Psoas muscle (tissue), 8 donors: ENCODE results near the gene ABRACL. TPM values are rescaled to one million over a fixed set of nuclear protein-coding genes. Genes with fewer than 3 reads are reported as not detected.

Experiments used
- ATAC-seq, 4 donors: fragments of 200-7000 bp; cut with Tn5 transposase; one replicate each; pipeline ENCODE4 v1.9.1; 2020; ENCODE audit warnings: moderate library complexity in 3 of 4, mild to moderate bottlenecking in 2 of 4
- DNase-seq, 2 donors: peaks; one replicate each; pipeline ENCODE4 v3.0.0-alpha.2; 2020
- H3K27ac ChIP-seq: fragments of 200-600 bp; one replicate; pipeline ENCODE4 v1.8.0; 2022
- H3K27me3 ChIP-seq, 3 donors: fragments of 200-600 bp in 1 of 3; one replicate each; pipeline versions ENCODE4 v1.6.1 to v1.8.0; 2013 to 2022; ENCODE audit warnings: low read length in 2 of 3, mild to moderate bottlenecking in 2 of 3, moderate library complexity in 1 of 3; ENCODE audit not compliant: insufficient read depth in 3 of 3
- H3K36me3 ChIP-seq, 2 donors: fragments of 200-600 bp in 1 of 2; one replicate each; pipeline versions ENCODE4 v1.6.1 to v1.8.0; 2013 to 2022; ENCODE audit warnings: low read depth in 1 of 2, mild to moderate bottlenecking in 1 of 2, moderate library complexity in 1 of 2; ENCODE audit not compliant: insufficient read depth in 1 of 2
- H3K4me1 ChIP-seq: fragments of 200-600 bp; one replicate; pipeline ENCODE4 v1.8.0; 2022
- H3K4me3 ChIP-seq: fragments of 200-600 bp; one replicate; pipeline ENCODE4 v1.8.0; 2022; ENCODE audit warnings: mild to moderate bottlenecking
- H3K9me3 ChIP-seq: fragments of 200-600 bp; one replicate; pipeline ENCODE4 v1.8.0; 2022
- WGBS, 3 donors: extraction: QIAGEN DNeasy Blood & Tissue Kit; methylation state at CpG; one replicate each; pipeline versions ENCODE4 v1.1.6 to v1.1.7; 2013; 5-methylcytosine and 5-hydroxymethylcytosine counted together
- intact Hi-C, 2 donors: fragments of 100-400 bp; cut with DNase I; formaldehyde crosslinking; loops; one replicate each; pipeline versions ENCODE4 v1.11.0 to v1.14.2; 2022
- polyA plus RNA-seq, 3 donors: library from polyadenylated mRNA; stranded (reverse); fragments of 200-250 nt; gene quantifications; one replicate each; pipeline ENCODE4 v1.2.3, GENCODE V29; 2013
- total RNA-seq, 4 donors: library from RNA; stranded (reverse); fragmentation: NEBNext Ultra II Directional in 2 of 4; extraction: Animal tissue kit (Norgen Biotek cat#: 25700) in 2 of 4; gene quantifications; one replicate each; pipeline versions ENCODE4 v1.2.1 to v1.2.4, GENCODE V29; 2021 to 2023
- TF ChIP-seq, protein P1 (sequence below): fragments of 200-600 bp; IDR thresholded peaks from one replicate; pipeline ENCODE4 v1.8.0; 2022; ENCODE audit warnings: antibody characterized with exemption
- donor health status: healthy with polysubstance abuse.
- donor health status: DM: no; HTN: no; CAD: no; lungs with moderate emphysema.
- donor health status: Bipolar disorder and iron deficiency.
- donor health status: healthy.
- donor health status: DM: yes; HTN: yes; CAD: no.
- donor health status: DM: no; HTN: no; CAD: no.
- donor health status: DM: no; HTN: no; CAD: no.
- donor health status: DM: yes; HTN: yes; CAD: no.

ABRACL gene
- total and polyA plus RNA-seq, 7 donors: 0.92 to 6.3 (median 2.2) TPM

DNA sequence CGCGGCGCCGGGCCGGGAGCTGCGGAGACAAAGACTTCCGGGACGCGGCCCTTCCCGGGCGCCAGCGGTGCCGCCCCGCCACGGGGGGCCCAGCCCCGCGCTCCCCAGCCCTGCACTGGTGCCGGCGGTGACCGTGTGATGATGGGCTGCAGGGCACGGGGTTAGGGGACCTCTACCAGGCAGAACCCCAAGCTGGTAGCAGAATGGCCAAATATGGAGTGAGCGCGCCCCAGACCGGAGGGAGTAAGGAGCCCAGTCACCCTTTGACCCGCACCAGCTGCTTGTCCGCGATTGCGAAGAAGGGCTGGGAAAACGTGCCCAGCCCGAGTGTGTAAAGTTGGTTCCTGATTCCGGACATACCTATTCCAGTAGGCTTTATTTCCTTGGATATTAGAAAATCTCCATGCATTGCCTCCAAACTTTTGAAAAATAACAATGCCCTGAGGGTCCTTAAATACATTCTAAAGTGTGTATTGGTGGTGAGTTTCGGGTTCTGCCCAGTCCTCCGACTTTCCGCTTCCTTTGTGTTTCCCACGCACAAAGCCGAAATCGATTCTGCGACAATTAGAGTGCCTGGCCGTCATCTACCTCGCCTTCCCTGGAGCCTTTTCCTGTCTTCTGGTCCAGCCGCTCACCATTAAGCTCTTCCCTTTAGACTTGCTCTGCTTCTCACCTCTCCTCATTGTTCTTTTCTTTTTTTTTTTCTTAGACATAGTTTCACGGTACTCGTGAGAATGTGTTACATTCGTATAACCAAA lies 1.1 kb downstream of the ABRACL start:
- intact Hi-C loops: no loop called here
- DNase-seq: peak; percentile 61 to 79
- peak; percentile 52 to 77 (median 68) for ATAC-seq
- H3K36me3 ChIP-seq: no peaks in the 10 kb centered on the region
- H3K27ac ChIP-seq: peak overlapping the region; percentile 46
- no peaks in the 10 kb centered on the region for H3K27me3 ChIP-seq
- TF ChIP-seq, protein P1, sequence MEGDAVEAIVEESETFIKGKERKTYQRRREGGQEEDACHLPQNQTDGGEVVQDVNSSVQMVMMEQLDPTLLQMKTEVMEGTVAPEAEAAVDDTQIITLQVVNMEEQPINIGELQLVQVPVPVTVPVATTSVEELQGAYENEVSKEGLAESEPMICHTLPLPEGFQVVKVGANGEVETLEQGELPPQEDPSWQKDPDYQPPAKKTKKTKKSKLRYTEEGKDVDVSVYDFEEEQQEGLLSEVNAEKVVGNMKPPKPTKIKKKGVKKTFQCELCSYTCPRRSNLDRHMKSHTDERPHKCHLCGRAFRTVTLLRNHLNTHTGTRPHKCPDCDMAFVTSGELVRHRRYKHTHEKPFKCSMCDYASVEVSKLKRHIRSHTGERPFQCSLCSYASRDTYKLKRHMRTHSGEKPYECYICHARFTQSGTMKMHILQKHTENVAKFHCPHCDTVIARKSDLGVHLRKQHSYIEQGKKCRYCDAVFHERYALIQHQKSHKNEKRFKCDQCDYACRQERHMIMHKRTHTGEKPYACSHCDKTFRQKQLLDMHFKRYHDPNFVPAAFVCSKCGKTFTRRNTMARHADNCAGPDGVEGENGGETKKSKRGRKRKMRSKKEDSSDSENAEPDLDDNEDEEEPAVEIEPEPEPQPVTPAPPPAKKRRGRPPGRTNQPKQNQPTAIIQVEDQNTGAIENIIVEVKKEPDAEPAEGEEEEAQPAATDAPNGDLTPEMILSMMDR: no peak
- peaks cover 3% of the 10 kb centered on the region for H3K4me1 ChIP-seq
- peak overlapping the region; percentile 92 for H3K4me3 ChIP-seq
- no peaks in the 10 kb centered on the region for H3K9me3 ChIP-seq
- 9 to 17% (median 10%) methylated on average over 29 to 44 of the region's 44 CpGs for WGBS, 3 donors

DNA sequence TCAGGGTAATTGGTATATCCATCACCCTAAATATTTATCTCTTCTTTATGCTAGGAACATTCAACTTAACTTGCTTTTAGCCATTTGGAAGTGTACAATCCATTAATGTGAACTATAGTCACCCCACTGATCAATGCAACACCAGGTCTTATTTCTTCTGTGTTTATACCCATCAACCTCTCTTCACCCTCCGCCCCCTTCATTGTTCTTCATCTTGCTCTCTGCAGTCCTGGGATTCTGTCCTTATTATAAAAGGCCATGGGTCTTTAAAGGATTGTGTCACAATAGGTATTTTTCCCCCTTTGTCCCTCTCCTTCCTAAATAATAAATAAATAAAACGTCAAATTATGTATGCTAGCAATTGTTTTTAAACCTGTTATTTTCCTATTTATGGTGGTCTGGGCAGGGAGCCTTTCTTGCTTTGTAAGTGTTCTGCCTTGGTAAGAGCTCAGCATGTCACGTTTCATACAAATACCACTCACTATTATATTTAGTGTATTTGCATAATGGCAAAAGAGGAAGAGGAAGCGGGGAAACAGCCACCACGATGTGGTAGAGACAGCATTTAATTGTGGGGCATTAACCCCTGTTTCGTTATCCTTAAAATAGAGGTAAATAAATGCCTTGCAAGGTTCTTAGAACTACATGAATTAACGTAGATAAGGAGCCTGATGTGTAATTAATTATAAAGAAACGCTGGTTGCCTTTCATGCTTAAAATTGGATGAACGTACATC lies 1.9 kb downstream of the ABRACL start:
- DNase-seq (no peak), ATAC-seq (no peak)
- Histone ChIP-seq H3K27me3 (no peaks in the 10 kb centered on the region), H3K4me3 (peak overlapping the region; percentile 92), H3K9me3 (no peaks in the 10 kb centered on the region), H3K27ac (no peak overlapping the region), H3K36me3 (no peaks in the 10 kb centered on the region), H3K4me1 (peaks cover 3% of the 10 kb centered on the region)
- 72 to 77% (median 74%) methylated on average over 9 of the region's 9 CpGs for WGBS, 3 donors
- TF ChIP-seq, protein P1: no peak
- intact Hi-C loops: no loop called here

DNA sequence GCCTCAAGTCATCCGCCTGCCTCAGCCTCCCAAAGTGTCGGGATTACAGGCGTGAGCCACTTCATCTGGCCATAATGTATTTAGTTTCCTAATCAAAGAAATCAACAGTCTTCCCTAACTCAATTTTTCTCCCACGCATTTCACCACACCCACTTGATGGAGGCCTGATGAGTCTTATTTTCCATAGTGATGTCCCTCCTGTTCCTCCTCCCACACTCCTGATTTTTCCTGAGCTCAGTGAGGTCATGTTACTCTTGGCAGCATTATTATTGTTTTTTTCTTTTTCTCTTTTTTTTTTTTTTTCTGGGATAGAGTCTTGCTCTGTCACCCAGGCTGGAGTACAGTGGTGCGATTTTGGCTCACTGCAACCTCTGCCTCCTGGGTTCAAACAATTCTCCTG lies 8.9 kb downstream of the ABRACL start:
- Histone ChIP-seq H3K36me3 (no peaks in the 10 kb centered on the region), H3K27me3 (no peaks in the 10 kb centered on the region), H3K4me1 (no peaks in the 10 kb centered on the region), H3K4me3 (no peak overlapping the region), H3K27ac (no peak overlapping the region), H3K9me3 (no peaks in the 10 kb centered on the region)
- ATAC-seq: no peak
- intact Hi-C loops: no loop called here
- TF ChIP-seq, protein P1: no peak
- 86 to 94% (median 87%) methylated on average over 5 of the region's 5 CpGs for WGBS, 3 donors
- DNase-seq: no peak

DNA sequence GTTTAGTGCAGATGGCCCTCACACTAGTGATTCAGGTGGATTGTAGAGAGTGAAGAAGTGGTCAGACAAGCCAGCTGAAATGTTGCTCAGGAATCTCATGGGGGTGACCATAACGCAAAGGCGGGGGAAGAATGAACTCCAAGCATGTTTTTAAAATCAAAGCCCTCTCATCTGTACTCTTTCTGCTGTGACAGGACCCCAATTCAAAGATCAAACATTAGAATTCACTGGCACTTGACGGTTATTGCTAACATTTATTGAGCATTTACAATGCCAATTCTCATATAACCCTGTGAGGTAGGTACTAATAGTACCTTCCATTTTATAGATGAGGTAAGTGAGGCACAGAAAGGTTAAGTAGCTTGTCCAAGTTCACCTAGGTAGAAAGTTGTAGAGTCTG lies 15.7 kb downstream of the ABRACL start:
- ATAC-seq: no peak
- Histone ChIP-seq H3K4me3 (no peak overlapping the region), H3K27ac (no peak overlapping the region), H3K27me3 (no peaks in the 10 kb centered on the region), H3K4me1 (no peaks in the 10 kb centered on the region), H3K36me3 (no peaks in the 10 kb centered on the region), H3K9me3 (no peaks in the 10 kb centered on the region)
- no peak for DNase-seq
- intact Hi-C loops: no loop called here
- TF ChIP-seq, protein P1: no peak
- 98 to 100% (median 99%) methylated on average over 3 of the region's 3 CpGs for WGBS, 3 donors
